GM18499 (cell line): Measurements from ENCODE around the gene KMT2A.
"Not testable (repeated sequence)": the region's sequence is repeated elsewhere in the genome, so short reads cannot be mapped to it uniquely, and the experiment has no call there.

Source experiments
- ATAC-seq: cut with Tn5 transposase; IDR thresholded peaks from one replicate; pipeline ENCODE4 v1.9.1; 2021; ENCODE audit warnings: moderate number of reproducible peaks; ENCODE audit not compliant: insufficient read depth, unreplicated experiment

Gene KMT2A

DNA sequence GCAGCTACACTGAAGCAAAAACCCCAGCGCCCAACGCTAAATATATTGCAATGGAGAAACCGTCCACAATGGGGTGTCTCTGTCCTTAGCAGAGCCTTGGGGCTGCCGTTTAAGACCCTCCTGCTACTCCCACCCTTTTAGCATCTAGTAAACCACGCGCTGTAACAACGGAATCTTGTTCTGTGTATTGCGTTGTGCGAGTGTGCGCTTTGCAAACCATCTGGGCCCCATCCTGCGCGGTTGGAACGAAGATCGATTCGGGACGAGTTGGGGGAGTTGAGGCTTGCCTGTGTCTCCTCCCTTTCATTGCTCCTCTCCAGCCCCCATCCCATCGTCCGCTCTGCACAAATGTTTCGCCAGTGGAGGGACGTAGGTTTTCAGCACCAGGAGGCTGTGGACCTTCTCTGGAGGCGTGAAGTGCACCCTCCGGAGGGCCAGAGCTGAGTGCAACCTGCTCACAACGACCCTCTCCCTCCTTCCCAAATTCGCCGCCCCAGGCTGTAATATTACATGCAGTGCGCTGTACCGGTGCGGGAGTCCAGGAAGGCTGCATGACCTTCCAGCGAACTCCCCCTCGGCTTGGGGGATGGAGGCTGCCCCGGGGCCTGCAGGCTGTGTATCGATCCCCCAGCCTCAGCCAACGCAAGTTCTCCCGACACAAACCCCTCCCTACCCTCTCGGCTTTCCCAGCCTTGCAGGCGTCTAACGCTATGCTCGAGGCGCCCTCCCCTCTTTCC lies 1.6 kb upstream of the KMT2A start:
- no peak for ATAC-seq

DNA sequence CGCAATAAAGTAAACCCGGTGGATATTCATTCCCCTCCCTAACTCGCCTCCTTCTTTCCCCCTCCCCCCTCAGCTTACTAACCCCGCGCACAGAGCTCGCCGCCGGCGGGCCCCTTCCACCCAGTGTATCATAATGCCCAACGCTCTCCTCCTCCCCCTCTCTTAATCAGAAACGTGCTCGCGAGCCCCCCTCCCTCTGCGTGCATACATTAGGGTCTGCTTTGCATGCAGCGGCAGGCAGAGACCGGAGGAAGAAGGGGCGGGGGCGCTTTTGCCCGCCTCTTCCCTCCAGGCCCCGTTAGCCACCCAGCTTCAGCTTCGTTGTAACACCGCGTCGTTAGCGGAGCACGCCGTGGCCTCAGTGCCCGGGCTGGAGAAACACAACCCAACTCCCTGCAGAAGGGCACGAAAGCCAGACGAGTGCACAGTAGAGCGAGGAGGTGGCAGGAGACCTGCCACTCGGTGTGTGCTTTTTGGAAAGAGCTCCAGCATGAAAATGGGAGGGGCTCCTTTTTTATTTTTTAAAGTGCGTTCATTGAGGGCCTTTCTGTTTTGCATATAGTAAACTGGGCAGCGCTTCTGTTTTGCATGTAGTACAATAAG lies 901 bp upstream of the KMT2A start:
- no peak for ATAC-seq

DNA sequence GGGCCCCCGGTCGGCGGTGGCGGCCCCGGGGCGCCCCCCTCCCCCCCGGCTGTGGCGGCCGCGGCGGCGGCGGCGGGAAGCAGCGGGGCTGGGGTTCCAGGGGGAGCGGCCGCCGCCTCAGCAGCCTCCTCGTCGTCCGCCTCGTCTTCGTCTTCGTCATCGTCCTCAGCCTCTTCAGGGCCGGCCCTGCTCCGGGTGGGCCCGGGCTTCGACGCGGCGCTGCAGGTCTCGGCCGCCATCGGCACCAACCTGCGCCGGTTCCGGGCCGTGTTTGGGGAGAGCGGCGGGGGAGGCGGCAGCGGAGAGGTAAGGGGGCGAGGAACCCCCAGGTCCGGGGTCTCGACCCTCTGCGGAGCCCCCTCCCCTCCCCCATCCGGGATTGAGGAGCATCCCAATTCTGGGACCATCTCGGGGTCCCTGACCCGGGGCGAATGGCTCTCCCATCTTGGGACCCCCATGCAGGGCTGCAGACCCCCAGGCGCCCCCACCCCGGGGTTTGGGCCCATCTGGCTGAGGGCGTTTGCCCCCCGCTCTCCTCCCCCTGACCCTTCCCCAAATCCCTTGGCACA lies 431 bp downstream of the KMT2A start:
- ATAC-seq, result no peak

DNA sequence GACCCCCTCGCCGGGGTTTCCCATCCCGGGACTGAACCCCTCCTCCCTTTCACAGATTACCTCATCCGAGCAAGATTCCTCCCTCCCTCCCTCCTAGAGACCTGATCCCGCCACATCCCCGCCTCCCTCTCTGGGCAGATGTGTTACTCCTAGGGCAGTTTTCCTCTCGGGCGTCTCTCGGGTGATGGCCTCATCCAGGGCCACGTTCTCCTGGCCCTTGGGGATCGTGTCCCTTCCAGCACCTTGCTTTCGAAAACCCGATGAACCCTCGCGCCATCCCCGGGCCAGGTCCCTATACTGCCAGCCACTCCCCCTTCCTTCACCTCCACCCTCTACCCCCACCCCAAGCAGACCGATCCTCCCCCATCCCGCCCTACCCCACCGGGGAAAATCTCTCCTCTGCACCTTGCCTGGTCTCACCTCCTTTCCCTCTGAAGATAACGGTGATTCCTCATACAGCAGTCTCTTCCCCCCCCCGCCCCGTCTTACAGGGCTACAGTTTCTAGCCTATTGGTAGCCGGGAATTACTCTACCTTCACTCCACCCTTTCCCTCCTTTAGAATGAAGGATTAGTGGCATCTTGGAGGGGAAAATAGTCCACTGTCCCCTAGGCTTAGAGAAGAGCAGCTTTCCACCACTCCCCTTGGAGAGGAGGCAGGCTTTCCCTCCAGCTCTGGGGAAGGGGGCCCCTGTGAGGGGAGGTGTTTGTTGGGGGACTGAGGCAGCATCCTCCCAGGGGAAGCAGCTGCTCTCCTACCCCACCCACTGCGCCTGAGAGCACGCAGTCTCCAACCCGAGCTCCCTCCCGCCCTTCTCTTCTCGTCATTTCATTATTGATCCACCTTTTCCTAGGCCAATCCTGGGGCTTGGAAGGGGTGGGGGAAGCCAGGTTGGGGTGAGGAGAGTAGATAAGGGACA lies 1.2 kb downstream of the KMT2A start:
- ATAC-seq, result no peak

DNA sequence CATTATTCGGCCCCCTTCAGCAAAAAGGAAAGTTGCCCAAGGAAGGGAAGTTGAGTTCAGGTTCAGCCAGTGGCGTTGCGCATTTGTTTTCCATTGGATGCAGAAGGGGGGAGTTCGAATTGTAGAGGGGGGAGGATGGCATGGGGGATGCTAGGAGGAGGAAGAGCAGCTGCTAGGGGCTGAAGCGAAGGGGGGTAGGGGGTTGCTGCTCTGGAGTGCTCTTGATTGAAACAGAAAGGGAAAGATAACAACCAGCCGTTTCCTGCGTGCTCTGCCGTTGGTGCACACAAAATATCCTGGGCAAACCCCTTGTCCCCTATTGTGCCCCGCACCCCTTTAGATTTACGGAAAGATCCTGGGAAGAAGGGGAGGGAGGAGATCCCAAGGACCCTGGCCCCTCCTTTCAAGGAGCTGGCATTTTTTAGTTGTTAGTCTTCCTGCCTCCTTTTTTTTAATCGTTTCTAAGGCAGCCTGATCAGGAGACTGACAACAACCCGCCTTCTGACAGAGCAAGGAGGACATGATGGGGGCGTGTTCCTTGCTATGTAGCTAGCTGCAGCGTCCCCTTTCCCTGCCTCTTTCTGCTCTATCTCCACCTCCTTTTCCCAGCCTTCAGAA lies 2.1 kb downstream of the KMT2A start:
- ATAC-seq, result no peak

DNA sequence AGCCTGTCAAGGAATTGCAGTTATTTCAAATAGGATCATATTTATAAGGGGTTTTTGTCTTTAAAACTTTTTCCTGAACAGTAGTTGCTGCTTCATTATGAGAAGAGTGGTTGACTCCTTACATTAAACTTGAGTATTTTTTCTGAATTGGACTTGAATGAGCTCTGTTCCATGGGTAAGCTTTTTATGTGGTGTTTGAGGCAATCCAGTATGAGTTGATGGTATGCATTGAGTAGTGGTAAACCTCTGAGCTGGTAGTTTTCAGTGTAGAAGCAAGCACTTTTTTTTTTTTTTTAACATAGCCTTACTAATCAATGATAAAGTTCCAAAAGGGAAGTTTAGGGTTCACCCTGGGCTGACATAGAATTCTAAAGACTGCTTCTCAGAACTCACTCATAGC lies 3.4 kb downstream of the KMT2A start:
- no peak for ATAC-seq

DNA sequence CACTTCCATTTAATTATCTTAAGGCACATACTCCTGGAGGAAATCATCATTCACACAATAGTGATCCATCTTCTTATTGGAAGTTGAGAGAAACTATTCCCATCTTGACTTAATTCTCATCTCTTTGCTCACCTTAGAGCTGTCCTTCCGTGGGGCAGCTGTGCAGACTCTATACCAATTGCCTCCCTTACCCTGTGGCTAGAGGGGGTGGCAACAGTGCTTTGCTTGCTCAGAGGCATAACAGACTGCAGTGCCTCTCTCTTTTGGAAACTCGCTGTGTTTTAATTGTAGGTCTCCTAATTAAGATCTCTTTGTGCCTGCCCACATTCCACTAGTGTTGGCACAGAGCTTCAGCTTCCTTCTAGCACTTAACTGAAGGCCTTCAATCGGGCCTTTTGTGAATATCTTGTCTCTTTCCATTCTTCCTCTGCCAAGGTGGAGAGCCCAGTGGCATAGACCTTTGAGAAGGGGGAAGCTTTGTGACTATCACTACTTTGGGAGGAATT lies 5.5 kb downstream of the KMT2A start:
- ATAC-seq, result no peak

DNA sequence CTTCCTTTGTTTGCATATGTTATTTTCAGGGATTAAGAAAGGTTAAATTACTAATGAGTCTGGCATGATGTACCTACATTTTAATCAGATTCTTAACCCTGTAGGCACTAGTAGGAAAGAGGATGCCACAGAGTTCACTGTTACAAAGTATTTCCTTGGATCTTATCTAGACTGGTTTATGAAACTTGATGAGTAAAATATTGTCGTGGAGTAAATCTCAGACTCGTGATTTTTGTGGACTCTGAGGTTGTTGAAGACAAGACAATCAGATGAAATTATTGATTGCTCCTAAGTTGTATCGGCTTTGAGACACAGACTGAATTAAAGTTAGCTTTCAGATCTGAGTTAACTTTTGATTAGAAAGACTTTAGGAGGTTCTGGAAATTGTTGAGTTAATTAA lies 6.0 kb downstream of the KMT2A start:
- no peak for ATAC-seq

DNA sequence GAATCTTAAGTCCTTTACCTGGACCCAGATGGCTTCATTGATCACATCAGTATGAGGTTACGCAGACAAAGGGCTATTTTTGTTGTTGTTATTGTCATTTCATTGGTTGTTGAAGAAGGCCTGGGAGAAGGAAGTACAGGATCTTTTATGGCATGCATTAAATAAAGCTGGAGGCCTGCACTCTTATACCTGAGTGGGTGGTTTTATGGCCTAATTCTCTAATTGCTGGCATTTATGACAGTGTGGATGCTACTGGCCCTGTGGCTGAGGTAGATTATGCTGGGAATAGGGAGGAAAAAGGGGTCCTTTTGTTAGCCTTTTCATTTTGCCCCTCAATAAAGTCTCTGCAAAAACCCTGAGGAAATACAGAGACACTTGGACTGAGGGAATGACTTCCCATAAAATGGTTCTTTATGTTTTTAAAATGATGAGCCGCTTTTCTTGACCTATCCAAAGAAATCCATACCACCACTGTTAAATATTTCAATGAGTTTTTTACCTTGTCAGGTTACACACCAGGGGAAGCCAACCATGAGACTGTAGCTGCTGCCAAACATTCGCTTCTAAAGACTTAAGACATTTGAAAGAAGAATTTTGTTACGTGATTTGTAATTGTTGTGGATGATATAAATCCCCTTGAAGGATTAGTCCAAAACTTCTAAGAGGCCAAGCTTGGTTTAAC lies 6.8 kb downstream of the KMT2A start:
- ATAC-seq, result no peak

DNA sequence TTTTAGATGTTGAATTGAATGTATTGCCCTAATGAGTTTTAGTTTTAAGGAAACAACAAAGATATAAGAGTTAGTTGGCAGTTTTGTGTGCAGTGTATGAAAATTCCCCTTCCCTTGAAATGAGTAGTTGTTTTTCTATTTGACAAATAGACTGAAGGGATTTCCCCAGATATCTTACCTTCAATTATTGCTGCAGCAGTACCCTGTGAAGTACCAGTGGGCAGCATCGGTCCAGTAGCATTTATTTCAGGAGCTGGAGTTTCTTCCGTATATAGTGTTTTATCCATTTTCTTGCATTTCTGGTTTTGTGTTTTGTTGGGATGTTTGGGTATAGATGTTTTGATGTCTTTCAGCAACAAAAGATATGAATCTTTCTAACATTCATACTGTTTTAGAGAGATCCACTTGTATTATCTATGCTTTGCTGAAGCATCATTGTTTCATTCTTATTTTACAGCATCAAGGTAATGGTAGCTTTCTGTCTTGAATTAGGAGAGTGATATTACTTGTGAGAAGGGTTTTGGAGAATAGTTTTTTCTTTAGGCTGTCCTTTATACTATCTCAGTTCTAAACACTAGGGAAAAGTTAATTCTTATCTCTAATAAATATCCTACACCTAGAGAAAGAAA lies 7.4 kb downstream of the KMT2A start:
- no peak for ATAC-seq

DNA sequence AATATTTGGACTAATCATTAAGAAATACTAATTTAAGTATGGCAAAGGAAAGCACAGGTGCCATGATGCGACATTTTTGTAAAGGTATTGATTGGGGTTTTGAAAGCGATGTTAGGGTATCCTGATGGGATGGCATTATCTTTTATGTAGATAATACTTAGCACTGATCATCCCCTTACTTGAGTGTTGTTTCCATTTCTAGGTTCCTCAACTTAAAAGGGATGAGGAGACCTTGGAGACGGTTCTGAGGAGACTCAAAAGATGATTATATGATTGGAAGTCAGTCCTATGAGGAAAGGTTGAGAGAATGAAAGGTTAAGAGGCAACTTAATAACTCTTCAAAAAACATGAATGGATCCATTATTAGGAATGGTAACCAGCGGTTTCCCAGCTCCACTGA lies 11.1 kb downstream of the KMT2A start:
- ATAC-seq, result no peak

DNA sequence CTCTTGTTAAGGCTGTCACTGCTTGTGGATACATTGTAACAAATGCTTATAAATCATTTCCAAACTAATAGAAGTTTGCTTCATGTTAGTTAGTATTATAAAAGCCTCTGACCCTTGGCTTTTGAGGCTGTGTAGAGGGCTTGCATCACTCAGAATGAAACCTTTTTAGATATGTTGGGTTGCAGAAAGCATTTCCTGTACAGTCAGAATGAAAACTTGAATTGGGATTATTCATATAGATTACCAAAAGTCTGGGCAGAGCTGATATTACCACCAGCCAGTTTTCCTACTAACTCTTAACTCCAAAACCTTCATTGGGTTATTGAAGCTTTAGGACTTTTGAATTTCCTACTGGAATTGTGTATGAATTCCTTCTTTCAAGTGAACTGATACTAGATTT lies 12.0 kb downstream of the KMT2A start:
- ATAC-seq, result peak; percentile 70

DNA sequence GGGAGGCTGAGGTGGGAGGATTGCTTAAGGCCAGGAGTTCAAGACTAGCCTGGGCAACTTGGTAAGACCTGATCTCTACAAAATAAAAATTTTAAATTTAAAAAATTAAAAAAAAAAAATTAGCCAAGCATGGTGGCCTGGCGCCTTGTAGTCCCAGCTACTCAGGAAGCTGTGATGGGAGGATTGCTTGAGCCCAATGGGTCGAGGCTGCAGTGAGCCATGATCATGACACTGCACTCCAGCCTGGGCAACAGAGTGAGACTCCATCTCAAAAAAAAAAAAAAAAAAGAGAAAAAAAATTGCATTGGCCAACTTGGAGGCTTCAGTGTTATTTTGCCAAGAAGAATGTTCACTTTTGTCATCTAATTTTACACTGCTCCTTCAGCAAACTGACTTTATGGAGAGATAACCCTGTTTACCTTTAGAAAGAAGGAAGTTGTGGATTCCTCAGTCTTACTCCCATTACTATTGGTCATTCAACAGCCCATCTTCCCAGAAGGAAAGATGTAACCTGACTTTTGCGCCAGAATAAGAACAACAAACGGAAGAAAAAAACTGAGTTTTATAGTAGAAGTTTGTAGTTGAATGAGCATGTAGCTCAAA lies 13.1 kb downstream of the KMT2A start:
- ATAC-seq, result no peak

DNA sequence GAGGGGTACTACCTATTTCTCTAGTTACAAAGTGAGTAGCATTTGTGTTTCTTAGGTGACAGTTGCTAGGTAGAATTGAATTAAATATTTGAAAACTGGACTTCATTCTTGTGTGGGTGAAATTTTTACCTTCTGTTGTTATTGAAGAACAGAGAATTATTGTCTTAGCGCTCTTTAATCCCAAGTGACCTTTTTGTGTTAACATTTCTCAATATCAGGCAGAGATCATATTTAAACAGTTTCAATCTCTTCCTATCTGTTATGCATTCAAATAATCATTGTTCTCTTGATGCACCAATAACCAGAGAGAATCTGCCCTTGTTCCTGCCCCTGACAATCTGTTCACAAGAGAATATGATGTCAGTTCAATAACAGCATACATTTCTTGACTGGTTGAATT lies 14.2 kb downstream of the KMT2A start:
- no peak for ATAC-seq

DNA sequence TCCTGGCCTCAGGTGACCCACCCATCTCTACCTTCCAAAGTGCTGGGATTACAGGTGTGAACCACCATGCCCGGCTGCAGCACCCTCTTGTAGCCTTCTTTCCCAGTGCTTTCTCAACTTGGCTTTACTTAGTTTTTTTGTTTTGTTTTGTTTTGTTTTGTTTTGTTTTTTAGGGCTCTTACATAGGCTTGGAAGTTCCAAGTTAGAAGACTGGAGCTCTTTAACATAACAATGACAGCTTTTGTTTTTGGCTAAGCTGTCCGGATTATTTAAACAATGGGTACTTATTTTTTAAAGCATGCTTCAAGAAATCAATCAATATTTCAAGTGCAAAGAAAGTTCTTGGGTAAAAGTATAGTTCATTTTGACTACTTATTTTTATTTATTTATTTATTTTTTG lies 25.9 kb downstream of the KMT2A start:
- ATAC-seq, result no peak

DNA sequence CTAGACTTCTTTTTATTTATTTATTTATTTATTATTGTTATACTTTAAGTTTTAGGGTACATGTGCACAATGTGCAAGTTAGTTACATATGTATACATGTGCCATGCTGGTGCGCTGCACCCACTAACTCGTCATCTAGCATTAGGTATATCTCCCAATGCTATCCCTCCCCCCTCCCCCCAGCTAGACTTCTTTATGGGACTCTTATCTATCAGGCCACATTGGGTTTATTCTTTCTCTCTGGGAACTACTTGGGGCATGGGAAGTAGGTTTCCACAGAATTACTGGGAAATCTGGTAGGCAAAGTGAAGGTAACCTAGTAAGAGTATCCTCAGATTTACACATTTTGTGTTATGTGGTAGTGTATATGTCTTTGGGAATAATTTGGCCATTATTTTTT lies 32.7 kb downstream of the KMT2A start:
- ATAC-seq, result not testable (repeated sequence)

DNA sequence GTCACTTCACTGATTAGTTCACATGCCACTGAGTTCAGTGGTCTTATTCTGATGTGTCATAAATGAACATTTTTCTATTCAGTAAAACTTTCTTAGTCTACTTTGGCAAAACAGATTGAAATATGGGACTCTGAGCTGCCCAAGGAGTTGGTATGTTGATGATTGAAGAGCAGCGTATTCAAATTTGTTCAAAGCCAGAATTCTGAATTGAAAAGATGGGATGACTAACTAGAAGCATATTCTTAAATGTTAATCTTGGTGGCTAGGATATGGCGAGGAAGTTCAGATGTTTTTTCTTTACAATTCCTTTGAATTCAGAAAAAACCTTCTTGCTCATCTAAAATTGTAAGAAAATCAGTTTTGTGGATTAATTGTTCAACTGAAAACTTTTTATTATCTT lies 34.7 kb downstream of the KMT2A start:
- no peak for ATAC-seq

DNA sequence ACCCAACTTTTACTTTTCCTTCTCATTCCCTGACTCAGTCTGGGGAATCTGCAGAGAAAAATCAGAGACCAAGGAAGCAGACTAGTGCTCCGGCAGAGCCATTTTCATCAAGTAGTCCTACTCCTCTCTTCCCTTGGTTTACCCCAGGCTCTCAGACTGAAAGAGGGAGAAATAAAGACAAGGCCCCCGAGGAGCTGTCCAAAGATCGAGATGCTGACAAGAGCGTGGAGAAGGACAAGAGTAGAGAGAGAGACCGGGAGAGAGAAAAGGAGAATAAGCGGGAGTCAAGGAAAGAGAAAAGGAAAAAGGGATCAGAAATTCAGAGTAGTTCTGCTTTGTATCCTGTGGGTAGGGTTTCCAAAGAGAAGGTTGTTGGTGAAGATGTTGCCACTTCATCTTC lies 37.2 kb downstream of the KMT2A start:
- ATAC-seq, result no peak

DNA sequence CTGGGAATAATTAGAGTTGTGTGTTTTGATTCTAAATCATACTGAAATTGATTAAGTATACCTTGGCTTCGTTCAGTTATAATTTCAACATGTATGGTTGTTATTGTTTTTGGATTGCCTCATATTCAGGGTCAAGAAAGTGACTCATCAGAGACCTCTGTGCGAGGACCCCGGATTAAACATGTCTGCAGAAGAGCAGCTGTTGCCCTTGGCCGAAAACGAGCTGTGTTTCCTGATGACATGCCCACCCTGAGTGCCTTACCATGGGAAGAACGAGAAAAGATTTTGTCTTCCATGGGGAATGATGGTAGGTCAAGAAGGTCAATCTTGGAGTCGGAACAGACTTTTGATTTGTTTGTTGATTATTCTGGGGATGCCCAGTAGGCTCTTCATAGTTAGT lies 40.4 kb downstream of the KMT2A start:
- ATAC-seq, result no peak
